Lower leg skin (tissue), 4 donors: ENCODE results near the gene SRGAP1. TPM values are rescaled to one million over a fixed set of nuclear protein-coding genes. Genes with fewer than 3 reads are reported as not detected.

Source experiments
- DNase-seq, 2 donors: peaks; one replicate each; pipeline ENCODE4 v3.0.0-alpha.2; 2019; ENCODE audit warnings: low spot score in 2 of 2
- H3K4me3 ChIP-seq: fragments of 200-600 bp; sonication (generic); 2 replicates; pipeline ENCODE4 v1.5.1; 2017; ENCODE audit warnings: mild to moderate bottlenecking, low read depth; ENCODE audit not compliant: poor library complexity, severe bottlenecking
- CTCF ChIP-seq, 3 donors: fragments of 450-650 bp; IDR thresholded peaks; one replicate each; pipeline ENCODE4 v1.5.1; 2016; ENCODE audit warnings: antibody characterized with exemption in 3 of 3, mild to moderate bottlenecking in 3 of 3, moderate library complexity in 2 of 3
- POLR2A ChIP-seq, 2 donors: fragments of 450-650 bp; IDR thresholded peaks; one replicate each; pipeline ENCODE4 v1.6.1; 2016 to 2017; ENCODE audit warnings: antibody characterized with exemption in 2 of 2, mild to moderate bottlenecking in 1 of 2, moderate library complexity in 1 of 2
- WGBS, 2 donors: methylation state at CpG; one replicate each; pipeline ENCODE4 v1.1.5; 2018; 5-methylcytosine and 5-hydroxymethylcytosine counted together
- intact Hi-C: fragments of 100-400 bp; cut with DNase I; formaldehyde crosslinking; loops from one replicate; pipeline ENCODE4 v1.15.0; 2023; ENCODE audit warnings: low total_unique reads
- total RNA-seq, 4 donors: library from RNA; depleted of rRNA; stranded (reverse); fragments of >200 nt; gene quantifications; one replicate each; pipeline ENCODE4 v1.1.0, GENCODE V29; 2016

Gene SRGAP1
- total RNA-seq, 4 donors from 2014 or later = 1.3 to 6.0 (median 1.7) TPM

DNA sequence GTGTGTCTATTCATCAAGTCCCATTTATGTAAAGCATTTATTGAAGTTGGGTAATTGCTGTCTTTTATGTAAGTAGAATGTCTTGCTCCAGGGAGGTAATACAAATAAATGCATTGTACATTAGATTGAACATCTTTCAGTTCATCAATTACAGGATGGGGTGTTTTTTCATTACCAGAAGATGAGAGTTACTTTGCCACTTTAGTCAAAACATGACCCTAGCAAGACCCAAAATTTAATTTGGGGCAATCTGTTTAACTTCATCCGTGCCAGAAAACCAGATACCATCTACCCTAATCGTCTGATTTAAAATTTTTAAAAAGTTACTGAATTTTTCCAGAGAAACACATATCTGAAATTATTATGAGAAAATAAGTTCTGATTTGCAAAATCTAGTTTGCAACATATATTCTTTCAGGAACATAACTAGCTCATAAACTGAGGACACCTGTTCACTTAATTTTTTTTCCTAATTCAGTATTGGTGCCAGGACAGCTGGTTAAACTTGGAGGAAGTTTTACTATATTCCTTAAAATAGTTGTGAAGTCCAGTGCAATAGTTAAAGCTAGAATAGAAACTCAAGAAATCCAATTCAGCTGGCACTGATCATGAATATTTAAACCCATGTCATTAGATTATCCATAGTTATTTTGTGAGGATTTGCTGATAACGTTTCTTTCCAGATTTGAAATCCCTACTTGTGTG is 114.5 kb downstream of the SRGAP1 start:
- no peak for DNase-seq
- intact Hi-C loops = no loop called here
- WGBS, 2 donors = 79 to 81% methylated on average over 3 of the region's 3 CpGs
- no peak for TF ChIP-seq POLR2A (IDR thresholded peaks at IDR 0.05)
- TF ChIP-seq CTCF (IDR thresholded peaks at IDR 0.05) = no peak
- no peak overlapping the region for H3K4me3 ChIP-seq

- TF ChIP-seq POLR2A (IDR thresholded peaks at IDR 0.05) = no peak
- TF ChIP-seq CTCF (IDR thresholded peaks at IDR 0.05) = no peak
- intact Hi-C loops = loop anchor here (10.0 kb wide), 1 partner anchor 54 kb away; no protein-coding TSS in a partner anchor
- H3K4me3 ChIP-seq = no peak overlapping the region
- no peak for DNase-seq
- WGBS, 2 donors = 83 to 95% methylated on average over 5 of the region's 5 CpGs
These were observed 116.5 kb downstream of the SRGAP1 start for GRCh38 chr12:63961048-63961447.

- intact Hi-C loops = loop anchor here (10.0 kb wide), 1 partner anchor 53 kb away; no protein-coding TSS in a partner anchor
- 89 to 90% methylated on average over 3 of the region's 3 CpGs for WGBS, 2 donors
- TF ChIP-seq POLR2A (IDR thresholded peaks at IDR 0.05) = no peak
- no peak for TF ChIP-seq CTCF (IDR thresholded peaks at IDR 0.05)
These were observed 117.0 kb downstream of the SRGAP1 start for GRCh38 chr12:63961543-63961942.

GRCh38 chr12:63963868-63964267 is 119.4 kb downstream of the SRGAP1 start:
- no peak overlapping the region for H3K4me3 ChIP-seq
- no peak for DNase-seq
- WGBS, 2 donors = 69 to 77% methylated on average over 2 of the region's 2 CpGs
- TF ChIP-seq CTCF (IDR thresholded peaks at IDR 0.05) (no peak), POLR2A (IDR thresholded peaks at IDR 0.05) (no peak)
- intact Hi-C loops = loop anchor here (10.0 kb wide), 1 partner anchor 51 kb away; no protein-coding TSS in a partner anchor

More at GRCh38 chr12:63961543-63961942, 117.0 kb downstream of the SRGAP1 start:
- H3K4me3 ChIP-seq = no peak overlapping the region
- DNase-seq = no peak

DNA sequence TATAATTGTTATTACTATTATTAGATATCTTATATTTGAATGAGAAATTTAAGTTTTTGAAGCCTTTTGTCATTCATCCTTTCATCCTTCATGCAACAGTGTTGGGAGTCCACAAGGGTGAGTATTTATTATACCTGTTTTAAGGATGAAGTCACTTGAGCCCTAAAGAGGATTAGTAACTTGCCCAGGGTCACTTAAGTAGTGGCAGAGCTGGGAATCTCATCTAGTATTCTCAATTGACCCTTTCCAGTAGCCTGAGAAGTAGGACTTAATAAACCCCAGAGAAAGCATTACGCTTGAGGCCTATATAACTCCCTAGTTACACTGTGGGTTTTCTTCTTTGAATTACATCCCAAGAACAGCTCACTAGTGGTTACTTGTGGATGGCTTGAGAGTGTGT is 119.8 kb downstream of the SRGAP1 start:
- WGBS, 2 donors = 100% methylated on average over 1 of the region's 1 CpG
- intact Hi-C loops = loop anchor here (10.0 kb wide), 1 partner anchor 50 kb away; no protein-coding TSS in a partner anchor
- no peak for DNase-seq
- TF ChIP-seq POLR2A (IDR thresholded peaks at IDR 0.05) (no peak), CTCF (IDR thresholded peaks at IDR 0.05) (no peak)
- no peak overlapping the region for H3K4me3 ChIP-seq
